ENCODE measurements around the gene MCHR2. TPM values are rescaled to one million over a fixed set of nuclear protein-coding genes. Genes with fewer than 3 reads are reported as not detected.

MCHR2 gene
- total RNA-seq, 2 experiments from 2014 or later, result not detected

DNA sequence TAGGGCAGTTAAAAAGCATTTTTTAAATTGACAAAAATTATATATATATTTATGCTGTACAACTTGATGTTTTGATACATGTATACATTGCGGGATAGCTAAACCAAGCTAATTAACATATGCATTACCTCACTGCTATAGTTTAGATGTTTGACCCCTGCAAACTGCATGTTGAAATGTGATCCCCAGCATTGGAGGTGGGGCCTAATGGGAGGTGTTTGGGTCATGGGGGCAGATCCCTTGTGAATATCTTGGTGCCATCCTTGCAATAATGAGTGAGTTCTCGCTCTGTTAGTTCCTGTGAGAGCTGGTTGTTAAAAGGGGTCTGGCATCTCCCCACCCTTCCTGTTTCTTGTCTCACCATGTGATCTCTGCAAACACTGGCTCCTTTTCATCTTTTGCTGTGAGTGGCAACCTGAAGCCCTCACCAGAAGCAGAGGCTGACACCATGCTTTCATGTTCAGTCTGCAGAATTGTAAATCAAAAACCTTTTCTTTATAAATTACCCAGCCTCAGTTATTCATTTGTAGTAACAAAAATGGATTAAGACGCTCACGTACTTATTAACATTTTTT is 111.8 kb downstream of the MCHR2 start:
- Mint-ChIP-seq H3K36me3 (ENCODE audit: low read depth) (no peaks in the 10 kb centered on the region), H3K9me3 (no peaks in the 10 kb centered on the region)
- CTCF ChIA-PET, result interaction anchor here (3.0 kb wide), 1 partner anchor 14 kb away, joined by 8 read pairs; no protein-coding TSS in a partner anchor

DNA sequence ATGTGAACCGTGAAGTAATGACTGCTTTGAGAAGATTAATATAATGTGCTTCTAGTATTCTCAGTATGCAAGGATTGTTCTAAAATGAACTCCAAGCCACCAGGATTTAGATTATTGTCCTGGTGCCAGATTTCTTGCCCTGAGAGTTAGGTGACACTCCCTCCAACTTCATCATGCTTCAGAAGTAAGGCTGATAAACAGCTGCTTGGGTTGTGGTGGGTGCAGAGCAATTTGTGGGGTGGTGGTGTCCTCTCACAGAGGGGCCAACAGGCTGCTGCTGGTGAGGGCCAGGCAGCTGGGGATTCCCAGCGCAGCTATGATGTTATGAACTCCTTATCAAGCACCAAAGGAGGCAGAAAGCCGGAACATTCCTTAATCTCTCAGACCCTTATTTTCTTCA is 114.6 kb downstream of the MCHR2 start:
- Mint-ChIP-seq H3K9me3 (no peaks in the 10 kb centered on the region), H3K36me3 (ENCODE audit: low read depth) (no peaks in the 10 kb centered on the region)
- CTCF ChIA-PET, result no interaction called here

More for the DNA sequence above, 111.8 kb downstream of the MCHR2 start:
- DNase-seq, result no peak
- no peaks in the 10 kb centered on the region for H3K4me1 Mint-ChIP-seq
- no peak overlapping the region for H3K4me3 Mint-ChIP-seq
- peaks cover 2% of the 10 kb centered on the region for H3K27me3 Mint-ChIP-seq
- no peak overlapping the region for H3K27ac Mint-ChIP-seq
- POLR2A ChIA-PET, result no interaction called here

DNA sequence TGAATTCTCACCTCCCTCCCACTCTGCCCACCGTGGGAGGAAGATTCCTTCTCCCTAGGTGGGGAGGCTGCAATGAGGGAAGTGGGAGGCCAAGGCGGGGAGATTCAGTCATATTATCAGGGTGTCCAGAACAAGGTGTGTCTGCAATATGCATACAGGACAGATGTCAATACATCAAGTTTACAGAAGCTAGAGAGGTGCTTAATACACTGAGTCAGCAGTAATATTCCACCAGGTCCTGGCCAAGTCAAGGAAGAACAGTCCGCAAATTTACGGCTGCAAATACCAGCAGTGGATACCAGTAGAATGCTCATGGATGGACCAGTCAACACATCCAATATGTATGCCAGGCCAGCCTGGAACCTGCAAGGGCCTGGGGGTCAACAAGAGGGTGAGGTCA is 119.0 kb downstream of the MCHR2 start:
- Mint-ChIP-seq H3K9me3 (no peaks in the 10 kb centered on the region), H3K4me3 (no peak overlapping the region), H3K27ac (no peak overlapping the region), H3K27me3 (peaks cover 19% of the 10 kb centered on the region), H3K36me3 (ENCODE audit: low read depth) (no peaks in the 10 kb centered on the region), H3K4me1 (no peaks in the 10 kb centered on the region)
- ChIA-PET CTCF (no interaction called here), POLR2A (no interaction called here)
- no peak for DNase-seq

More for the DNA sequence above, 114.6 kb downstream of the MCHR2 start:
- no peak overlapping the region for H3K27ac Mint-ChIP-seq
- DNase-seq, result no peak
- H3K27me3 Mint-ChIP-seq, result peaks cover 2% of the 10 kb centered on the region
- no peak overlapping the region for H3K4me3 Mint-ChIP-seq
- no peaks in the 10 kb centered on the region for H3K4me1 Mint-ChIP-seq
- POLR2A ChIA-PET, result no interaction called here

DNA sequence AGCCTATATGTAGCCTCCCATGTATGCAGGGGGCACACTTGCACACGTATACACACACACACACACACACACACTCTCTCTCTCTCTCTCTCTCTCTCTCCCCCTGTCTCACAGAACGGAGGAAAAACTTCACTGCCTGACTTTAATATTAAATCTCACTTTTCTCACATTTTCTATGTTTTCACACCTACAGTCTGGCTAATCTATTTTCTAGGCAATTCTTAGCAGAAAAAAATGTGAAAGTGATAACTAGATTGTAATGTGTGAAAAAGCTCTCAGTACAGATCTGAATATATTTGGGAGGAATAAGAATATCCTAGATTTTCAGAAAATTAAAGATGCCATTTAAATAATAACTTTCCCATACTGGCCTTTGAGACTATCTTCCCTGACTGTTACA is 120.9 kb downstream of the MCHR2 start:
- no peak for DNase-seq
- H3K27me3 Mint-ChIP-seq, result peaks cover 31% of the 10 kb centered on the region
- H3K9me3 Mint-ChIP-seq, result no peaks in the 10 kb centered on the region
- H3K4me1 Mint-ChIP-seq, result no peaks in the 10 kb centered on the region
- ChIA-PET CTCF (interaction anchor here (0.7 kb wide), 1 partner anchor 266 kb away, joined by 6 read pairs; no protein-coding TSS in a partner anchor), POLR2A (interaction anchor here (0.7 kb wide), 1 partner anchor 351 kb away, joined by 3 read pairs; no protein-coding TSS in a partner anchor)
- no peak overlapping the region for H3K27ac Mint-ChIP-seq
- H3K36me3 Mint-ChIP-seq (ENCODE audit: low read depth), result no peaks in the 10 kb centered on the region
- no peak overlapping the region for H3K4me3 Mint-ChIP-seq

DNA sequence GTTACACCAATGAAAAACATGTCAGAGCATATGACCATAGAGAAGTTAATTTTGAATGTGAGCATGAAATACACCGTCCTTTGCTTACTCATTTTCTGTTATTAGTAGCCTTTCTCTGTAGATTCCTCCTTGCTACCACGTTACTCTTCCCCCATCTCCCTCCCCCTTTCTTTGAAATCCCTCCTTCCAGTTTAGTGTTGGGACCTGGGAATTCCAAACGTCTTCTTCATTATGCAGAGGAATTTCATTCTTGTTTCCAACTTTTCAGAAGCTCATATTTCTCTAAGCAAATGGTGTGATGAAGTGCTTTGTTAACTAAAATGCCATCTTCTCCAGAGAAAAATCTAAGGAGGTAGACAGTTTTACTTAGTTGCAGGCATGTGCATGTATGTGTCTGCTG is 122.4 kb downstream of the MCHR2 start:
- no peaks in the 10 kb centered on the region for H3K4me1 Mint-ChIP-seq
- DNase-seq, result no peak
- no peaks in the 10 kb centered on the region for H3K9me3 Mint-ChIP-seq
- peaks cover 33% of the 10 kb centered on the region for H3K27me3 Mint-ChIP-seq
- H3K36me3 Mint-ChIP-seq (ENCODE audit: low read depth), result no peaks in the 10 kb centered on the region
- ChIA-PET POLR2A (no interaction called here), CTCF (no interaction called here)
- H3K27ac Mint-ChIP-seq, result no peak overlapping the region
- H3K4me3 Mint-ChIP-seq, result no peak overlapping the region
